GM03348 (cell line): ENCODE measurements around the gene CCR4.
"Not testable (repeated sequence)": the region's sequence is repeated elsewhere in the genome, so short reads cannot be mapped to it uniquely, and the experiment has no call there.

Source experiments
- DNase-seq: peaks from one replicate; pipeline ENCODE4 v3.0.0; 2012; ENCODE audit warnings: low spot score

Gene CCR4

GRCh38 chr3:32983124-32983523, 31.7 kb downstream of the CCR4 start:
- no peak for DNase-seq

GRCh38 chr3:32984918-32985317, 33.5 kb downstream of the CCR4 start:
- DNase-seq: not testable (repeated sequence)

- no peak for DNase-seq
These were observed 37.7 kb downstream of the CCR4 start for GRCh38 chr3:32989171-32989570.

- DNase-seq: no peak
These were observed 38.7 kb downstream of the CCR4 start for GRCh38 chr3:32990116-32990515.

- DNase-seq: no peak
These were observed 40.3 kb downstream of the CCR4 start for GRCh38 chr3:32991781-32992180.

- no peak for DNase-seq
These were observed 40.9 kb downstream of the CCR4 start for GRCh38 chr3:32992310-32992686.

- no peak for DNase-seq
These were observed 42.6 kb downstream of the CCR4 start for GRCh38 chr3:32994045-32994444.

- DNase-seq: no peak
These were observed 43.7 kb downstream of the CCR4 start for GRCh38 chr3:32995098-32995497.

GRCh38 chr3:32996048-32996754, 44.8 kb downstream of the CCR4 start:
- DNase-seq: no peak

GRCh38 chr3:32996755-32997091, 45.3 kb downstream of the CCR4 start:
- no peak for DNase-seq

- no peak for DNase-seq
These were observed 47.4 kb downstream of the CCR4 start for GRCh38 chr3:32998631-32999451.

GRCh38 chr3:33000691-33001385, 49.4 kb downstream of the CCR4 start:
- DNase-seq: no peak

- DNase-seq: no peak
These were observed 50.4 kb downstream of the CCR4 start for GRCh38 chr3:33001889-33002288.

- no peak for DNase-seq
These were observed 51.9 kb downstream of the CCR4 start for GRCh38 chr3:33003308-33003707.

GRCh38 chr3:33004205-33004604, 52.8 kb downstream of the CCR4 start:
- no peak for DNase-seq

- no peak for DNase-seq
These were observed 53.5 kb downstream of the CCR4 start for GRCh38 chr3:33004961-33005360.
